ENCODE data around the gene SLC22A17.

DNA sequence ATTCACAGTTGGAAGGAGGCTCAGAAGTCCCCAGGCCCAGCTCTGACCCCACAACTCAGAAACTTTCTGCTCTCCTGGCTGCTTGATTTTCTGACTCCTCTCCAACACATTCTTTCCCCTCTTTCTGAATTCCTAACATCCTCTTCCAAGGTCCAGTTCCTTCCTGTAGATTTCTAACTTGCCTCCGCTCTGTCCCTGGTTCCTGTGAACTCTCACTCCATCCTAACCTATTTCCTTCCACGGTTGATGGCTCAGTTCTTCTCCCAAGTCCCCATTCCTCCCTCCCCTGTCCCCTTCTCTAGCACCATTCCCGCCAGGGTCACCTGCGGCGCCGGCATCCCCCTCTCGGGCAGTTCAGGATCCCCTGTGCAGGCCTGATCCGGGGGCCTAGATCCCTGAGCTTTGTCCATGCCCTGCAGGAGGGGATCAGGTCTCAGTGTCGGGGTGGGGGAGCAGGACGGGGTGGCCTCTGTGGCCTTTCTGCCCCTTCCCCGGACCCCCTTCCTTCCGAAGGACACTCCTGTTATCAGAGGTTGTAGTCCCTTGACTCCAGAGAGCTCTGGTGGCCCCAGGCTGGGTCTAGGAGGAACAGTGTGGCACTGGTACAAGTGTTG lies 6.0 kb upstream of the SLC22A17 start:
- no peak for TF ChIP-seq EZH2 (IDR thresholded peaks at IDR 0.05; ENCODE audit: insufficient read depth, poor library complexity, severe bottlenecking)
- no peak for TF ChIP-seq EZH2phosphoT487 (IDR thresholded peaks at IDR 0.05; ENCODE audit: insufficient read depth, low read depth)
